Sigmoid colon (tissue), 7 donors: Measurements from ENCODE around the gene SSR1. TPM values are rescaled to one million over a fixed set of nuclear protein-coding genes. Genes with fewer than 3 reads are reported as not detected.

Experiments used
- DNase-seq: peaks from one replicate; pipeline ENCODE4 v3.0.0-alpha.2; 2019
- H3K27ac ChIP-seq, 4 donors: fragments of 200-600 bp; sonication (generic); one replicate each; pipeline ENCODE4 v1.5.1; 2016 to 2019; ENCODE audit warnings: mild to moderate bottlenecking in 1 of 4
- H3K27me3 ChIP-seq, 3 donors: fragments of 200-600 bp; sonication (generic); one replicate each; pipeline ENCODE4 v1.5.1; 2019; ENCODE audit warnings: mild to moderate bottlenecking in 1 of 3
- H3K36me3 ChIP-seq, 4 donors: fragments of 200-600 bp; sonication (generic); one replicate each; pipeline ENCODE4 v1.5.1; 2016 to 2019
- H3K4me1 ChIP-seq, 4 donors: fragments of 200-600 bp; sonication (generic); one replicate each; pipeline ENCODE4 v1.5.1; 2017 to 2019
- H3K4me3 ChIP-seq, 4 donors: fragments of 200-600 bp; sonication (generic); one replicate each; pipeline ENCODE4 v1.5.1; 2017 to 2019; ENCODE audit warnings: mild to moderate bottlenecking in 2 of 4, moderate library complexity in 1 of 4
- H3K9me3 ChIP-seq, 4 donors: fragments of 200-600 bp in 3 of 4; sonication (generic) in 3 of 4; one replicate each; pipeline versions ENCODE4 v1.5.1 to v1.6.1; 2013 to 2019
- EP300 ChIP-seq, 4 donors: sonication (generic); formaldehyde crosslinking; IDR thresholded peaks; one replicate each; pipeline ENCODE4 v1.6.1; 2017; ENCODE audit warnings: antibody characterized with exemption in 4 of 4
- POLR2A ChIP-seq, 2 donors: fragments of 450-650 bp; IDR thresholded peaks; one replicate each; pipeline ENCODE4 v1.6.1; 2016; ENCODE audit warnings: antibody characterized with exemption in 2 of 2, mild to moderate bottlenecking in 2 of 2, moderate library complexity in 2 of 2
- POLR2AphosphoS5 ChIP-seq, 4 donors: sonication (generic); formaldehyde crosslinking; IDR thresholded peaks; one replicate each; pipeline ENCODE4 v1.6.1; 2017; ENCODE audit warnings: antibody characterized with exemption in 4 of 4
- WGBS, 2 donors: extraction: QIAGEN DNeasy Blood & Tissue Kit; methylation state at CpG; one replicate each; pipeline ENCODE4 v1.1.7; 2013; 5-methylcytosine and 5-hydroxymethylcytosine counted together
- intact Hi-C: fragments of 100-400 bp; cut with DNase I; formaldehyde crosslinking; loops from one replicate; pipeline ENCODE4 v1.15.1; 2023
- polyA plus RNA-seq, 3 donors: library from polyadenylated mRNA; stranded (reverse); fragments of 200-250 nt; gene quantifications; one replicate each; pipeline ENCODE4 v1.2.3, GENCODE V29; 2013
- total RNA-seq, 4 donors: library from RNA; depleted of rRNA; stranded (reverse); fragments of >200 nt; gene quantifications; one replicate each; pipeline ENCODE4 v1.1.0, GENCODE V29; 2016
- TF ChIP-seq, protein P1 (sequence below), 4 experiments: fragments of 450-650 bp in 3 of 4; fragments of 200-600 bp in 1 of 4; IDR thresholded peaks; one replicate each; pipeline ENCODE4 v1.5.1; 2016 to 2019; ENCODE audit warnings: antibody characterized with exemption in 4 of 4, mild to moderate bottlenecking in 3 of 4, moderate library complexity in 2 of 4
- donor health status: healthy with polysubstance abuse.
- donor health status: Bipolar disorder and iron deficiency.
- donor health status: healthy.

SSR1 gene
- total and polyA plus RNA-seq, 7 donors = 10.8 to 55.1 (median 29.7) TPM

DNA sequence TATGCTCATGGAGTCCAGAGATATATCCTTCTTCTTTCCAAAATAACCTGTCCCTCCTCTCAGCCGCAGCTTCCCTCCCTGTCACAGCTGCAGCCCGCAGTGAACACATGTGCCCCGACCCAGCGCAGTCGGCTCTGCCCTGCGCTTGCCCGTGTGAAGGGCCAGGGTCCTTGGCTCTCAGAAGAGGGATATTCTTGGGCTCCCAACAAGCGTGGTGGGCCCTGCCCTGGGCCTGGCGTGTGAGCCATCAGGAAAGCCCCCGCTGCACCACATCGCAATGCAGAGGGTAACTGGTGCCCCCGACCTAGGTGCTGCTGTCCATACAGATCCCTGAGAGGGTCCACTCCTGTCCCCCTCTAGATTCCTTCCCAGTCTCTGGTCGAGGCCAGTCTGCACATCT is 65.2 kb downstream of the SSR1 start:
- no peaks in the 10 kb centered on the region for H3K27me3 ChIP-seq
- peaks cover 0 to 8% (median 0%) of the 10 kb centered on the region in 4 donors for H3K4me1 ChIP-seq
- TF ChIP-seq, protein P1, sequence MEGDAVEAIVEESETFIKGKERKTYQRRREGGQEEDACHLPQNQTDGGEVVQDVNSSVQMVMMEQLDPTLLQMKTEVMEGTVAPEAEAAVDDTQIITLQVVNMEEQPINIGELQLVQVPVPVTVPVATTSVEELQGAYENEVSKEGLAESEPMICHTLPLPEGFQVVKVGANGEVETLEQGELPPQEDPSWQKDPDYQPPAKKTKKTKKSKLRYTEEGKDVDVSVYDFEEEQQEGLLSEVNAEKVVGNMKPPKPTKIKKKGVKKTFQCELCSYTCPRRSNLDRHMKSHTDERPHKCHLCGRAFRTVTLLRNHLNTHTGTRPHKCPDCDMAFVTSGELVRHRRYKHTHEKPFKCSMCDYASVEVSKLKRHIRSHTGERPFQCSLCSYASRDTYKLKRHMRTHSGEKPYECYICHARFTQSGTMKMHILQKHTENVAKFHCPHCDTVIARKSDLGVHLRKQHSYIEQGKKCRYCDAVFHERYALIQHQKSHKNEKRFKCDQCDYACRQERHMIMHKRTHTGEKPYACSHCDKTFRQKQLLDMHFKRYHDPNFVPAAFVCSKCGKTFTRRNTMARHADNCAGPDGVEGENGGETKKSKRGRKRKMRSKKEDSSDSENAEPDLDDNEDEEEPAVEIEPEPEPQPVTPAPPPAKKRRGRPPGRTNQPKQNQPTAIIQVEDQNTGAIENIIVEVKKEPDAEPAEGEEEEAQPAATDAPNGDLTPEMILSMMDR (IDR thresholded peaks at IDR 0.05) = no peak
- TF ChIP-seq EP300 (IDR thresholded peaks at IDR 0.05) = no peak
- TF ChIP-seq POLR2AphosphoS5 (IDR thresholded peaks at IDR 0.05) = no peak
- TF ChIP-seq POLR2A (IDR thresholded peaks at IDR 0.05) = no peak
- intact Hi-C loops = no loop called here
- H3K9me3 ChIP-seq = no peaks in the 10 kb centered on the region
- no peak overlapping the region for H3K4me3 ChIP-seq
- DNase-seq = no peak
- H3K27ac ChIP-seq = no peak overlapping the region
- H3K36me3 ChIP-seq = peaks cover 16 to 70% (median 53%) of the 10 kb centered on the region in 4 donors
- WGBS, 2 donors = 95 to 96% methylated on average over 13 of the region's 13 CpGs

DNA sequence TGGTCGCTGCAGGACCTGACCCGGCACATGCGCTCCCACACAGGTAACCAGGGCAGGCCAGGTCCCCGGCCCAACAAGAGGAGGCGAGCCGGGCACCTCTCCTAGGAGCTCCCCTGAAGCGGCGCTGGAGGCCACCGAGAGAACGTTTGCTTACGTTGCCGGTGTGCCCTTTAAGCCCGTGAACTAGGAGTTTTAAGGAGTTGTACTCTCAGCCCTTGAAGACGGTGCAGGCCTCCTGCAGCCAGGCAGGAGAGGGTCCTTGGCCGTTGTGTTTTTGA is 65.9 kb downstream of the SSR1 start:
- DNase-seq = no peak
- 96 to 97% methylated on average over 15 of the region's 15 CpGs for WGBS, 2 donors
- peaks cover 16 to 68% (median 53%) of the 10 kb centered on the region in 4 donors for H3K36me3 ChIP-seq
- no peaks in the 10 kb centered on the region for H3K9me3 ChIP-seq
- TF ChIP-seq POLR2A (IDR thresholded peaks at IDR 0.05) (no peak), EP300 (IDR thresholded peaks at IDR 0.05) (no peak), POLR2AphosphoS5 (IDR thresholded peaks at IDR 0.05) (no peak)
- TF ChIP-seq, protein P1 (IDR thresholded peaks at IDR 0.05) = no peak
- intact Hi-C loops = no loop called here
- no peak overlapping the region for H3K27ac ChIP-seq
- H3K4me1 ChIP-seq = peaks cover 0 to 13% (median 0%) of the 10 kb centered on the region in 4 donors
- H3K27me3 ChIP-seq = no peaks in the 10 kb centered on the region
- H3K4me3 ChIP-seq = no peak overlapping the region

DNA sequence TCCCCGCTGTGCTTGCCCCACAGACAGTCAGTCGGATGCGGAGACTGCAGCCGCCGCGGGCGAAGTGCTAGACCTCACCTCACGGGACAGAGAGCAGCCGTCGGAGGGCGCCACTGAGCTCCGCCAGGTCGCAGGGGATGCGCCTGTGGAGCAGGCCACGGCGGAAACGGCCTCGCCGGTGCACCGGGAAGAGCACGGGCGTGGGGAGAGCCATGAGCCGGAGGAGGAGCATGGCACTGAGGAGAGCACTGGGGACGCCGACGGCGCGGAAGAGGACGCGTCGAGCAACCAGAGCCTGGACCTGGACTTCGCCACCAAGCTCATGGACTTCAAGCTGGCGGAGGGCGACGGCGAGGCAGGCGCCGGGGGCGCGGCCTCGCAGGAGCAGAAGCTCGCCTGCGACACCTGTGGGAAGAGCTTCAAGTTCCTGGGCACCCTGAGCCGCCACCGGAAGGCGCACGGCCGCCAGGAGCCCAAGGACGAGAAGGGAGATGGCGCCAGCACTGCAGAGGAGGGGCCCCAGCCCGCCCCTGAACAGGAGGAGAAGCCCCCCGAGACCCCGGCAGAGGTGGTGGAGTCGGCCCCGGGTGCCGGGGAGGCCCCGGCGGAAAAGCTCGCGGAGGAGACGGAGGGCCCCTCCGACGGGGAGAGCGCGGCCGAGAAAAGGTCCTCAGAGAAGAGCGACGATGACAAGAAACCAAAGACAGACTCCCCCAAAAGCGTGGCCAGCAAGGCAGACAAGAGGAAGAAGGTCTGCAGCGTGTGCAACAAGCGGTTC is 66.4 kb downstream of the SSR1 start:
- H3K4me1 ChIP-seq = peaks cover 0 to 17% (median 0%) of the 10 kb centered on the region in 4 donors
- no peak for DNase-seq
- intact Hi-C loops = no loop called here
- H3K27me3 ChIP-seq = no peaks in the 10 kb centered on the region
- 96 to 97% methylated on average over 71 of the region's 71 CpGs for WGBS, 2 donors
- no peak overlapping the region for H3K27ac ChIP-seq
- H3K9me3 ChIP-seq = no peaks in the 10 kb centered on the region
- TF ChIP-seq, protein P1 (IDR thresholded peaks at IDR 0.05) = no peak
- TF ChIP-seq EP300 (IDR thresholded peaks at IDR 0.05) (no peak), POLR2A (IDR thresholded peaks at IDR 0.05) (no peak), POLR2AphosphoS5 (IDR thresholded peaks at IDR 0.05) (no peak)
- H3K36me3 ChIP-seq = peaks cover 16 to 67% (median 53%) of the 10 kb centered on the region in 4 donors
- H3K4me3 ChIP-seq = no peak overlapping the region

DNA sequence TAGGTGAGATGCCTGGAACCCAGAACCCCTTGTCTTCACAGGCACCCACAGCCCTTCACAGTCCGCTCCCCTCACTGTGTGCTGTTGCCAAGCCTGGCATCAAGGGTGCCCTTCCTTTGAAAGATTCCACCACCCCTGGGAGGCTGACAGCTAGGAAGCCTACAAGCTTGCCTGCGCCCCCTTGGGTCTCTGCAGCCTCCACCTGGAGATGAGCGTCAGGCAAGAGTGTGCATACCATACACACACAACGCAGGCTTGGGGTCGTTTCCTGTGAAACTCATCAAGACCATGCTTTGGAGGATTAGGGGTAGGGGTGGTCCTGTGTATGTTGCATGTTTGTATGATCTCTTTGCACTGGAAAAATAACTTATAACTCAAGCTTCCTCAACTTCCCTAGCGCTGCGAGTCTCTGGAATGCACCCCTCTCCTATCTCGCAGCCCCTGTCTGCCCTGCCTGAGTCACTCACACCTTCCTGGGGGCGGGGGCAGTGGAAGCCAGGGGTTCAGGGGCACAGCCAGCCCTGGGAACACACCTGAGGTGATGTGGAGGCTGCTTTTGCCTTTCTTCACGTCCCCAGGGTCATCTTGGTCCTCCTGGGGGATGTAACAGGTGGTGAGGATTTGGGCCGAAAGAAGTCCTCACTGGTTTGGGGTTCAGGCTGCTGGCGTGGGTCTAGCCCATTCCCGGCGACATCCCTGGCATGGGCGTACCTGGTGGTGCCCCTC is 67.2 kb downstream of the SSR1 start:
- Histone ChIP-seq H3K4me1 (peaks cover 0 to 17% (median 0%) of the 10 kb centered on the region in 4 donors), H3K9me3 (no peaks in the 10 kb centered on the region), H3K27me3 (no peaks in the 10 kb centered on the region), H3K4me3 (no peak overlapping the region), H3K27ac (no peak overlapping the region), H3K36me3 (peaks cover 16 to 68% (median 52%) of the 10 kb centered on the region in 4 donors)
- intact Hi-C loops = no loop called here
- 95 to 96% methylated on average over 15 of the region's 15 CpGs for WGBS, 2 donors
- TF ChIP-seq, protein P1 (IDR thresholded peaks at IDR 0.05) = no peak
- TF ChIP-seq EP300 (IDR thresholded peaks at IDR 0.05) (no peak), POLR2AphosphoS5 (IDR thresholded peaks at IDR 0.05) (no peak), POLR2A (IDR thresholded peaks at IDR 0.05) (no peak)
- DNase-seq = no peak
